ENCODE measurements around the gene RIT2.
A peak's percentile ranks its signal among the peaks of the same experiment; 100 is the strongest.
"Not testable (repeated sequence)": the region's sequence is repeated elsewhere in the genome, so short reads cannot be mapped to it uniquely, and the experiment has no call there.

The RIT2 gene

DNA sequence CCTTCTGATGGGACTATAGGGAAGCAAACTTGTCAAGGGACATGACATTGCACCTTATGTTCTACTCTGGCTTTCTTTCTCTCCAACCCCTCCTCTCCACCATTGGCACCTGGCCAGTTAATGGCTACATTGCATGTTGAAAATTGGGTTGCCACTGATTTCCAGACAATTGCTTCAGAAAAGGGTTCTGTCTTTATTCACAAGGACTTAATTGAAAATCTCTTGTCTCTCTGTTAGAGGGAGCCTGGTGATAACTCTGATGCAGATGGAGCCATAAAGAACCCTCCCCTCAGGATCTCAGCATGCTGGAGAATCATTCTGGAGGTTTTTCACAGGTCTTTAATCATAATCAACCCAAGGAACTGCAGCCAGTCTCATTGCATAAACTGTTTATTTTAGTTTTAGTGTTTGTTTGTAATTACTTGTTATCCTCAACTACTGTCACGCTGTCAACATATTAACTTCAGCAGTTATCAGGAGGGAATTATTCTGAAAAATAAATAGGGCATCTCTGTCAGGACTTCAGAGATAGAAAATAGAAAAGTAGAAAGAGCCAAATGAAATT lies 316.8 kb downstream of the RIT2 start:
- DNase-seq (ENCODE audit: low read depth, low spot score): no peak
- no peak overlapping the region for H3K4me3 ChIP-seq (ENCODE audit: low read depth, low read length)
- in situ Hi-C loops (cut with HindIII; ENCODE audit: low sequenced_read_pairs): no loop called here
- TF ChIP-seq, protein P1, sequence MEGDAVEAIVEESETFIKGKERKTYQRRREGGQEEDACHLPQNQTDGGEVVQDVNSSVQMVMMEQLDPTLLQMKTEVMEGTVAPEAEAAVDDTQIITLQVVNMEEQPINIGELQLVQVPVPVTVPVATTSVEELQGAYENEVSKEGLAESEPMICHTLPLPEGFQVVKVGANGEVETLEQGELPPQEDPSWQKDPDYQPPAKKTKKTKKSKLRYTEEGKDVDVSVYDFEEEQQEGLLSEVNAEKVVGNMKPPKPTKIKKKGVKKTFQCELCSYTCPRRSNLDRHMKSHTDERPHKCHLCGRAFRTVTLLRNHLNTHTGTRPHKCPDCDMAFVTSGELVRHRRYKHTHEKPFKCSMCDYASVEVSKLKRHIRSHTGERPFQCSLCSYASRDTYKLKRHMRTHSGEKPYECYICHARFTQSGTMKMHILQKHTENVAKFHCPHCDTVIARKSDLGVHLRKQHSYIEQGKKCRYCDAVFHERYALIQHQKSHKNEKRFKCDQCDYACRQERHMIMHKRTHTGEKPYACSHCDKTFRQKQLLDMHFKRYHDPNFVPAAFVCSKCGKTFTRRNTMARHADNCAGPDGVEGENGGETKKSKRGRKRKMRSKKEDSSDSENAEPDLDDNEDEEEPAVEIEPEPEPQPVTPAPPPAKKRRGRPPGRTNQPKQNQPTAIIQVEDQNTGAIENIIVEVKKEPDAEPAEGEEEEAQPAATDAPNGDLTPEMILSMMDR (IDR thresholded peaks at IDR 0.05; ENCODE audit: low read depth, low read length): no peak

DNA sequence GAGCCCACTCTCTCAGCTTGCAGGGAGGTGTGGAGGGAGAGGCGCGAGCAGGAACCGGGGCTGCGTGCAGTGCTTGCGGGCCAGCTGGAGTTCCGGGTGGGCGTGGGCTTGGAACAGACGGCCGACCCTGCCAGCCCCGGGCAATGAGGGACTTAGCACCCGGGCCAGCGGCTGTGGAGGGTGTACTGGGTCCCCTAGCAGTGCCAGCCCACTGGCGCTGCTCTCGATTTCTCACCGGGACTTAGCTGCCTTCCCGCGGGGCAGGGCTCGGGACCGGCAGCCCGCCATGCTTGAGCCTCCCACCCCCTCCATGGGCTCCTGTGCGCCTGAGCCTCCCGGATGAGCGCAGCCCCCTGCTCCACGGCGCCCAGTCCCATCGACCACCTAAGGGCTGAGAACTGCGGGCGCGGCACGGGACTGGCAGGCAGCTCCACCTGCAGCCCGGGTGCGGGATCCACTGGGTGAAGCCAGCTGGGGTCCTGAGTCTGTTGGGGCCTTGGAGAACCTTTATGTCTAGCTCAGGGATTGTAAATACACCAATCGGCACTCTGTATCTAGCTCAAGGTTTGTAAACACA lies 320.2 kb downstream of the RIT2 start:
- in situ Hi-C loops (cut with HindIII; ENCODE audit: low sequenced_read_pairs); H3K4me3 ChIP-seq (ENCODE audit: low read depth, low read length); DNase-seq (ENCODE audit: low read depth, low spot score): not testable (repeated sequence)

DNA sequence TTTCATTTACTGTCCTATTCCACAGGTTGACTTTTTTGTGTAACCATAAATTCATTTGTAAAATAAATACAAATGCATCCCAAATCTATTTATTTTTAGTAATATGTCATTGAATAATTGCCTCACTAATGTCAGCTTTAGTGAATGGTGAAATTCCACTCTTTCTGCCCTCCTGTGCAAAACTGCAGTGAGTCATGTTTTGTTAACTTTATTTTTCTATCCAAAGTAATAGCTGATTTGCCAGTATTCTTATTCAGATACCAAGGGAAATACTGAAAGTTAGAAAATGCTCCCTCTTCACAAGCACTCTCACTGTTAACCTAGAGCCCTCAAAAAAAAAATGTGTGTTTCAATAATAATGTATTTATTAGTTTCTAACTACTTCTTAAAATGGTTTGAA lies 322.8 kb downstream of the RIT2 start:
- in situ Hi-C loops (cut with HindIII; ENCODE audit: low sequenced_read_pairs): no loop called here
- H3K4me3 ChIP-seq (ENCODE audit: low read depth, low read length): no peak overlapping the region
- peak; percentile 7 for DNase-seq (ENCODE audit: low read depth, low spot score)
- TF ChIP-seq, protein P1 (IDR thresholded peaks at IDR 0.05; ENCODE audit: low read depth, low read length): no peak

DNA sequence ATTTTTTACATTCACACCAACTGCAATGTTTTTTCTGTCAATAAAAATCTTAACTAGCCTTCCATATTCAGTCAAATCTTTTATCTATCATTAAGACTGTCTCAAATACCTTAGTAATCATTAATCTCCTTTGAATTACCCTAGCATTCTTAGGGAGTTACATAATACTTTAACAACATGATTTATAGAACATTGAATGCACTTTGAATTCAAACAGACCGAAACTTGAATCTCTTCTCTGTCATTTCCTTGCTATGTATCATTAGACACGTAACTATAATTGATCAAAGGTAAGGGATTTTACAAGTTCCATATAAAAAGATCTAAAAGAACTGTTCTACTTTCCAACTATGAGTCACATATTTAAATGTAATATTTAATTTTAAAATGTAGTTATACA lies 330.9 kb downstream of the RIT2 start:
- no peak overlapping the region for H3K4me3 ChIP-seq (ENCODE audit: low read depth, low read length)
- TF ChIP-seq, protein P1 (IDR thresholded peaks at IDR 0.05; ENCODE audit: low read depth, low read length): no peak
- in situ Hi-C loops (cut with HindIII; ENCODE audit: low sequenced_read_pairs): no loop called here
- no peak for DNase-seq (ENCODE audit: low read depth, low spot score)

DNA sequence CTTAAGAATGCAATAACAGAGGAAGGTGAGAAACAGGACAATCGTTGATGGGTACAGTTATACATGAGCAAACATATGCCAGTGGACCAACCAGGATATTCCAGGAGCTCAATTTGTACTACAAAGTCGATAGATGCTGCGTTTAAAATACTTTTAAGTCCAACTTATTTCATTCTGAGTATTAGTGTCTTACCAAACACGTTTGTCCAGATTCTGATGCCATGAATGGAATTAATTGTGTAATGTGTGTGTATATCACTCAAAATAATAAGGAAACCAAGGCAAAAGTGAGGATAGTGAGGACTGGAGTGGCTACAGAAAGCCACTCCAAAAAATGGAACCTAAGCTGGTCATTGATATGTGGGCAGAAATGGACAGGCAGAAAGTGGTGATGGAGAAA lies 332.6 kb downstream of the RIT2 start:
- TF ChIP-seq, protein P1 (IDR thresholded peaks at IDR 0.05; ENCODE audit: low read depth, low read length): no peak
- no peak overlapping the region for H3K4me3 ChIP-seq (ENCODE audit: low read depth, low read length)
- no peak for DNase-seq (ENCODE audit: low read depth, low spot score)
- in situ Hi-C loops (cut with HindIII; ENCODE audit: low sequenced_read_pairs): no loop called here

DNA sequence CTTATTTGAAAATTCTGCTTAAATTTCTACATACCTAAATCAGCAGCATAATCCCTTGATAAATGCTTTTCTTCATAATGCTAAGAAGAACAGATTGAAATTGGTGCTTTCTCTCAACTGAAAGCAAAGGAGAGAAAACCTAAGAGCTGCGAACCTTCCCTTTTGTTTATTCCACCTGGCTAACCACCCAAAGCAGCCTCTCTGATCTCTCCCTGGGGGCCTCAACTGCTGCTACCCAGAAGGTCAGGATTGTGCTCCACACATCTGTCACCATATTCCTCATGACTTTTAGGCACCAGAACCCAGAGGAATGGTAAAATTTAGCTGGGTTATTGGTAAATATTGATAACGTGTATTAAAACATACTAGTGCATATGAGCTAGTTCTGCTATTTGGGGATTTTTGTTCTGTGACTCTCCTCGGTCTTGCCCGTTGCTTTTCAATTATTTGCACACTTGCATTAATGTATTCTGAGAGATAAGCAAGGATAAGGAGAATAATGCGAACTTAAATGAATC lies 334.1 kb downstream of the RIT2 start:
- TF ChIP-seq, protein P1 (IDR thresholded peaks at IDR 0.05; ENCODE audit: low read depth, low read length): no peak
- in situ Hi-C loops (cut with HindIII; ENCODE audit: low sequenced_read_pairs): no loop called here
- no peak for DNase-seq (ENCODE audit: low read depth, low spot score)
- no peak overlapping the region for H3K4me3 ChIP-seq (ENCODE audit: low read depth, low read length)

DNA sequence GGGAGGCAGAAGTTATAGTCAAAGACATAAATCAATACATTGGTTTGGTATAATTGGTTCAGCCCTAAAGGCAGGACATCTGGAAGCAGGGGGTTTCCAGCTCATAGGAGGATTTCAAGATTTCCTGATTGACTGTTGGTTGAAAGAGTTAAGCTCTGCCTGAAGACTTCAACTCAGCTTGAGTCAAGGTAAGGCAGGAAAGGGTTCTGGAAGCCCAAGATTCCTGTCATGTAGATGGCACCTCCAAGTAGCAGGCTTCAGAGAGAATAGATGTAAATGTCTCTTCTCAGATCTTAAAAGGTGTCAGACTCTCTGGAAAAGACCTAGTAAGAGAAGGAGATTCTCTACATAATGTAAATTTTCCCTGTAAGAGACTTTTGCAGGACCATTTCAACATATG lies 335.3 kb downstream of the RIT2 start:
- no peak overlapping the region for H3K4me3 ChIP-seq (ENCODE audit: low read depth, low read length)
- TF ChIP-seq, protein P1 (IDR thresholded peaks at IDR 0.05; ENCODE audit: low read depth, low read length): no peak
- no peak for DNase-seq (ENCODE audit: low read depth, low spot score)
- in situ Hi-C loops (cut with HindIII; ENCODE audit: low sequenced_read_pairs): no loop called here
